Liver (tissue), 9 donors: Measurements from ENCODE around the gene GPC3. TPM values are rescaled to one million over a fixed set of nuclear protein-coding genes. Genes with fewer than 3 reads are reported as not detected.

Source experiments
- DNase-seq: peaks from one replicate; pipeline ENCODE4 v3.0.0-alpha.2; 2017; ENCODE audit warnings: low spot score
- H3K27ac ChIP-seq, 2 donors: one replicate each; pipeline ENCODE4 v1.7.0; 2013; ENCODE audit warnings: inconsistent platforms in 2 of 2, low read length in 2 of 2, control low read depth in 1 of 2, low read depth in 1 of 2, mild to moderate bottlenecking in 1 of 2
- H3K27me3 ChIP-seq, 4 donors: one replicate each; pipeline versions ENCODE4 v1.6.1 to v1.7.0; 2013; ENCODE audit warnings: low read length in 3 of 4, inconsistent platforms in 1 of 4, mild to moderate bottlenecking in 1 of 4, moderate library complexity in 1 of 4; ENCODE audit not compliant: control insufficient read depth in 4 of 4, insufficient read depth in 4 of 4
- H3K36me3 ChIP-seq, 4 donors: one replicate each; pipeline versions ENCODE4 v1.6.1 to v1.7.0; 2013; ENCODE audit warnings: low read length in 3 of 4, mild to moderate bottlenecking in 3 of 4, low read depth in 1 of 4, moderate library complexity in 1 of 4; ENCODE audit not compliant: control insufficient read depth in 4 of 4, insufficient read depth in 3 of 4
- H3K4me1 ChIP-seq, 4 donors: one replicate each; pipeline versions ENCODE4 v1.6.1 to v1.7.0; 2013; ENCODE audit warnings: low read length in 3 of 4, mild to moderate bottlenecking in 3 of 4, moderate library complexity in 1 of 4; ENCODE audit not compliant: control insufficient read depth in 4 of 4, insufficient read depth in 4 of 4
- H3K4me3 ChIP-seq, 3 donors: one replicate each; pipeline versions ENCODE4 v1.6.1 to v1.7.0; 2013; ENCODE audit warnings: low read length in 3 of 3, control low read depth in 1 of 3, low read depth in 1 of 3, mild to moderate bottlenecking in 1 of 3
- H3K9ac ChIP-seq, 2 donors: one replicate each; pipeline ENCODE4 v1.7.0; 2013; ENCODE audit warnings: low read length in 2 of 2, mild to moderate bottlenecking in 2 of 2, moderate library complexity in 2 of 2, control low read depth in 1 of 2, low read depth in 1 of 2
- H3K9me3 ChIP-seq, 4 donors: one replicate each; pipeline versions ENCODE4 v1.6.1 to v1.7.0; 2013; ENCODE audit warnings: low read length in 3 of 4; ENCODE audit not compliant: control insufficient read depth in 4 of 4
- FOXA1 ChIP-seq: IDR thresholded peaks from 2 replicates; pipeline ENCODE4 v1.6.1; 2016; ENCODE audit warnings: antibody characterized with exemption
- GABPA ChIP-seq, 2 donors: IDR thresholded peaks in 1 of 2; conservative IDR thresholded peaks in 1 of 2; 2 replicates each; pipeline ENCODE4 v1.6.1; 2016; ENCODE audit warnings: antibody characterized with exemption in 2 of 2, mild to moderate bottlenecking in 1 of 2, moderate library complexity in 1 of 2
- HNF4A ChIP-seq, 2 donors: conservative IDR thresholded peaks; 2 replicates each; pipeline ENCODE4 v1.6.1; 2016; ENCODE audit warnings: antibody characterized with exemption in 2 of 2, mild to moderate bottlenecking in 2 of 2
- HNF4G ChIP-seq: IDR thresholded peaks from 2 replicates; pipeline ENCODE4 v1.6.1; 2016; ENCODE audit warnings: antibody characterized with exemption
- MAX ChIP-seq: IDR thresholded peaks from 2 replicates; pipeline ENCODE4 v1.6.1; 2016; ENCODE audit warnings: antibody characterized with exemption
- NR2F2 ChIP-seq: IDR thresholded peaks from 2 replicates; pipeline ENCODE4 v1.6.1; 2016; ENCODE audit warnings: antibody characterized with exemption
- TAF1 ChIP-seq: conservative IDR thresholded peaks from 2 replicates; pipeline ENCODE4 v1.6.1; 2016; ENCODE audit warnings: antibody characterized with exemption, mild to moderate bottlenecking
- ZBTB33 ChIP-seq: IDR thresholded peaks from 2 replicates; pipeline ENCODE4 v1.6.1; 2016; ENCODE audit warnings: antibody characterized with exemption
- WGBS: extraction: QIAGEN DNeasy Blood & Tissue Kit; methylation state at CpG from one replicate; pipeline ENCODE4 v1.1.7; 2013; 5-methylcytosine and 5-hydroxymethylcytosine counted together
- polyA plus RNA-seq, 2 donors: library from polyadenylated mRNA; stranded (reverse) in 1 of 2; unstranded in 1 of 2; fragments of 200-250 nt in 1 of 2; fragments of >200 nt in 1 of 2; fragmentation: Nextera tagmentation in 1 of 2; extraction: Ambion mirVana in 1 of 2; gene quantifications; one replicate each; pipeline versions ENCODE4 v1.2.1 to v1.2.3, GENCODE V29; 2013 to 2015
- total RNA-seq, 2 donors: library from RNA; depleted of rRNA; stranded (reverse); fragments of >200 nt; gene quantifications; one replicate each; pipeline ENCODE4 v1.2.3, GENCODE V29; 2014
- donor health status: healthy.
- donor health status: healthy.
- donor health status: healthy.
- donor health status: healthy.
- donor health status: healthy.

The GPC3 gene
- total and polyA plus RNA-seq, 4 donors, result 0.40 to 1,133 (median 1.5) TPM

GRCh38 chrX:133677123-133678063 is 308.0 kb downstream of the GPC3 start:
- no peaks in the 10 kb centered on the region for H3K4me1 ChIP-seq
- H3K9ac ChIP-seq, result no peak overlapping the region
- WGBS, result 80% methylated on average over 6 of the region's 6 CpGs
- no peak for DNase-seq
- no peaks in the 10 kb centered on the region for H3K36me3 ChIP-seq
- no peak overlapping the region for H3K4me3 ChIP-seq
- TF ChIP-seq HNF4A (conservative IDR thresholded peaks at IDR 0.05) (no peak), ZBTB33 (no peak), TAF1 (no peak), FOXA1 (no peak)
- H3K27me3 ChIP-seq, result no peaks in the 10 kb centered on the region
- no peak overlapping the region for H3K27ac ChIP-seq
- H3K9me3 ChIP-seq, result no peaks in the 10 kb centered on the region

- DNase-seq, result no peak
- Histone ChIP-seq H3K27ac (no peak overlapping the region), H3K4me1 (no peaks in the 10 kb centered on the region), H3K4me3 (no peak overlapping the region), H3K9ac (no peak overlapping the region), H3K27me3 (no peaks in the 10 kb centered on the region), H3K9me3 (no peaks in the 10 kb centered on the region), H3K36me3 (no peaks in the 10 kb centered on the region)
- TF ChIP-seq HNF4G (no peak), MAX (no peak), HNF4A (conservative IDR thresholded peaks at IDR 0.05) (no peak), NR2F2 (no peak)
- 74% methylated on average over 1 of the region's 1 CpG for WGBS
Measured at GRCh38 chrX:133676344-133677122, 308.9 kb downstream of the GPC3 start.

GRCh38 chrX:133674726-133675470 is 310.5 kb downstream of the GPC3 start:
- Histone ChIP-seq H3K4me1 (no peaks in the 10 kb centered on the region), H3K27ac (no peak overlapping the region), H3K9ac (no peak overlapping the region)

More at GRCh38 chrX:133674726-133675470, 310.5 kb downstream of the GPC3 start:
- Histone ChIP-seq H3K9me3 (no peaks in the 10 kb centered on the region), H3K4me3 (no peak overlapping the region), H3K27me3 (no peaks in the 10 kb centered on the region), H3K36me3 (no peaks in the 10 kb centered on the region)
- DNase-seq, result no peak
- WGBS, result 62% methylated on average over 6 of the region's 6 CpGs
- no peak for TF ChIP-seq GABPA (IDR thresholded peaks at IDR 0.05 in 1 of 2, conservative IDR thresholded peaks at IDR 0.05 in 1 of 2)
